ENCODE data around the gene IRF4.

- TF ChIP-seq CTCF (conservative IDR thresholded peaks at IDR 0.05; ENCODE audit: low read depth, low read length) (no peak), EZH2 (IDR thresholded peaks at IDR 0.05; ENCODE audit: borderline replicate concordance, low read depth, low read length, poor library complexity, severe bottlenecking) (no peak)
Observed at GRCh38 chr6:422433-423054, 31.0 kb downstream of the IRF4 start.

All from A673 (cell line).